Measurements from ENCODE around the gene KIF20A.
"Not testable (repeated sequence)": the region's sequence is repeated elsewhere in the genome, so short reads cannot be mapped to it uniquely, and the experiment has no call there.

The KIF20A gene

GRCh38 chr5:138163721-138164120, 15.2 kb upstream of the KIF20A start:
- Mint-ChIP-seq H3K36me3 (peaks cover 75% of the 10 kb centered on the region), H3K27me3 (no peaks in the 10 kb centered on the region), H3K9me3 (no peaks in the 10 kb centered on the region), H3K27ac (no peak overlapping the region), H3K4me3 (no peak overlapping the region), H3K4me1 (no peaks in the 10 kb centered on the region)
- DNase-seq: no peak
- CTCF ChIA-PET: no interaction called here

GRCh38 chr5:138169124-138169523, 9.8 kb upstream of the KIF20A start:
- no peak for DNase-seq
- H3K4me3 Mint-ChIP-seq: no peak overlapping the region
- H3K36me3 Mint-ChIP-seq: peaks cover 74% of the 10 kb centered on the region
- no peaks in the 10 kb centered on the region for H3K27me3 Mint-ChIP-seq
- no peaks in the 10 kb centered on the region for H3K9me3 Mint-ChIP-seq
- no peak overlapping the region for H3K27ac Mint-ChIP-seq
- CTCF ChIA-PET: no interaction called here
- peaks cover 2% of the 10 kb centered on the region for H3K4me1 Mint-ChIP-seq

GRCh38 chr5:138170299-138170698, 8.6 kb upstream of the KIF20A start:
- Mint-ChIP-seq H3K27ac (no peak overlapping the region), H3K27me3 (no peaks in the 10 kb centered on the region), H3K4me3 (no peak overlapping the region), H3K9me3 (no peaks in the 10 kb centered on the region), H3K4me1 (peaks cover 2% of the 10 kb centered on the region), H3K36me3 (peaks cover 69% of the 10 kb centered on the region)
- CTCF ChIA-PET: no interaction called here
- no peak for DNase-seq

GRCh38 chr5:138177941-138178515, 884 bp upstream of the KIF20A start:
- CTCF ChIA-PET: interaction anchor here (0.8 to 1.5 kb wide), 4 partner anchors 138 to 423 kb away, joined by 3 to 6 read pairs (median 3); partner anchors contain the start of gene KDM3B
- no peaks in the 10 kb centered on the region for H3K9me3 Mint-ChIP-seq
- no peak overlapping the region for H3K4me3 Mint-ChIP-seq
- H3K36me3 Mint-ChIP-seq: peaks cover 37% of the 10 kb centered on the region
- peaks cover 26% of the 10 kb centered on the region for H3K4me1 Mint-ChIP-seq
- H3K27me3 Mint-ChIP-seq: no peaks in the 10 kb centered on the region
- DNase-seq: peak; percentile 62
- H3K27ac Mint-ChIP-seq: no peak overlapping the region

- CTCF ChIA-PET: interaction anchor here (0.6 to 4.0 kb wide), 14 partner anchors 9 to 368 kb away, joined by 3 to 23 read pairs (median 3); partner anchors contain the start of genes EGR1 and KDM3B
- Mint-ChIP-seq H3K4me1 (peaks cover 24% of the 10 kb centered on the region), H3K27ac (no peak overlapping the region), H3K4me3 (no peak overlapping the region), H3K9me3 (no peaks in the 10 kb centered on the region), H3K36me3 (peaks cover 43% of the 10 kb centered on the region), H3K27me3 (no peaks in the 10 kb centered on the region)
- DNase-seq: no peak
Observed at GRCh38 chr5:138179277-138179857, 455 bp downstream of the KIF20A start.

GRCh38 chr5:138180183-138180782, 1.4 kb downstream of the KIF20A start:
- H3K9me3 Mint-ChIP-seq: no peaks in the 10 kb centered on the region
- H3K4me3 Mint-ChIP-seq: no peak overlapping the region
- H3K27me3 Mint-ChIP-seq: no peaks in the 10 kb centered on the region
- DNase-seq: no peak
- peaks cover 24% of the 10 kb centered on the region for H3K4me1 Mint-ChIP-seq
- CTCF ChIA-PET: interaction anchor here (0.6 to 4.0 kb wide), 11 partner anchors 8 to 370 kb away, joined by 3 to 23 read pairs (median 3); partner anchors contain the start of genes EGR1 and KDM3B
- peaks cover 47% of the 10 kb centered on the region for H3K36me3 Mint-ChIP-seq
- no peak overlapping the region for H3K27ac Mint-ChIP-seq

GRCh38 chr5:138180841-138181240, 1.9 kb downstream of the KIF20A start:
- Mint-ChIP-seq H3K27me3 (no peaks in the 10 kb centered on the region), H3K9me3 (no peaks in the 10 kb centered on the region), H3K36me3 (peaks cover 51% of the 10 kb centered on the region), H3K27ac (no peak overlapping the region), H3K4me3 (no peak overlapping the region), H3K4me1 (peaks cover 24% of the 10 kb centered on the region)
- DNase-seq: no peak
- CTCF ChIA-PET: interaction anchor here (0.6 to 4.0 kb wide), 4 partner anchors 101 to 370 kb away, joined by 3 to 23 read pairs (median 6); partner anchors contain the start of gene KDM3B

- no peak for DNase-seq
- Mint-ChIP-seq H3K27ac (no peak overlapping the region), H3K4me1 (peaks cover 19% of the 10 kb centered on the region), H3K9me3 (no peaks in the 10 kb centered on the region), H3K4me3 (no peak overlapping the region), H3K36me3 (peaks cover 67% of the 10 kb centered on the region), H3K27me3 (no peaks in the 10 kb centered on the region)
- CTCF ChIA-PET: interaction anchor here (0.7 kb wide), 1 partner anchor 100 kb away, joined by 3 read pairs; no protein-coding TSS in a partner anchor
Observed at GRCh38 chr5:138182808-138183207, 3.9 kb downstream of the KIF20A start.

- Mint-ChIP-seq H3K4me3 (no peak overlapping the region), H3K27ac (no peak overlapping the region), H3K27me3 (no peaks in the 10 kb centered on the region), H3K9me3 (no peaks in the 10 kb centered on the region), H3K36me3 (peaks cover 78% of the 10 kb centered on the region), H3K4me1 (peaks cover 3% of the 10 kb centered on the region)
- DNase-seq: no peak
- CTCF ChIA-PET: no interaction called here
Observed at GRCh38 chr5:138186002-138186447, 7.1 kb downstream of the KIF20A start.

- CTCF ChIA-PET: interaction anchor here (1.0 to 1.4 kb wide), 2 partner anchors 9 to 24 kb away, joined by 3 to 6 read pairs; partner anchors contain the start of gene KIF20A
- DNase-seq: no peak
- Mint-ChIP-seq H3K27ac (peak overlapping the region; percentile 39), H3K4me3 (no peak overlapping the region), H3K4me1 (no peaks in the 10 kb centered on the region), H3K36me3 (peaks cover 71% of the 10 kb centered on the region), H3K27me3 (no peaks in the 10 kb centered on the region), H3K9me3 (no peaks in the 10 kb centered on the region)
Observed at GRCh38 chr5:138188626-138189025, 9.7 kb downstream of the KIF20A start.

- Mint-ChIP-seq H3K36me3 (peaks cover 42% of the 10 kb centered on the region), H3K4me1 (no peaks in the 10 kb centered on the region)
- CTCF ChIA-PET: no interaction called here
Observed at GRCh38 chr5:138192826-138193225, 13.9 kb downstream of the KIF20A start.

GRCh38 chr5:138193859-138194258, 14.9 kb downstream of the KIF20A start:
- peaks cover 40% of the 10 kb centered on the region for H3K36me3 Mint-ChIP-seq
- H3K4me1 Mint-ChIP-seq, CTCF ChIA-PET, H3K27ac Mint-ChIP-seq, DNase-seq, H3K27me3 Mint-ChIP-seq, H3K9me3 Mint-ChIP-seq, H3K4me3 Mint-ChIP-seq: not testable (repeated sequence)

More at GRCh38 chr5:138192826-138193225, 13.9 kb downstream of the KIF20A start:
- Mint-ChIP-seq H3K9me3 (no peaks in the 10 kb centered on the region), H3K4me3 (no peak overlapping the region), H3K27ac (no peak overlapping the region), H3K27me3 (no peaks in the 10 kb centered on the region)
- DNase-seq: no peak

GRCh38 chr5:138210985-138211384, 32.1 kb downstream of the KIF20A start:
- DNase-seq: no peak
- Mint-ChIP-seq H3K27ac (no peak overlapping the region), H3K4me1 (peaks cover 25% of the 10 kb centered on the region), H3K36me3 (peaks cover 14% of the 10 kb centered on the region), H3K27me3 (no peaks in the 10 kb centered on the region), H3K9me3 (no peaks in the 10 kb centered on the region), H3K4me3 (peak overlapping the region; percentile 53)
- CTCF ChIA-PET: no interaction called here

GRCh38 chr5:138212828-138213160, 33.9 kb downstream of the KIF20A start:
- Mint-ChIP-seq H3K4me1 (peaks cover 25% of the 10 kb centered on the region), H3K4me3 (peak overlapping the region; percentile 100), H3K36me3 (peaks cover 14% of the 10 kb centered on the region), H3K27ac (peak overlapping the region; percentile 98), H3K27me3 (no peaks in the 10 kb centered on the region), H3K9me3 (no peaks in the 10 kb centered on the region)
- DNase-seq: no peak
- CTCF ChIA-PET: interaction anchor here (0.8 to 2.6 kb wide), 4 partner anchors 25 to 178 kb away, joined by 3 to 19 read pairs (median 4); partner anchors contain the start of genes KDM3B and WNT8A

Measured in activated naive CD4-positive, alpha-beta T cell treated with anti-CD3 and anti-CD28 coated beads, Interleukin-2, amount 10 ng/mL, durations not matched to agents 7 days and 5 days (primary cell).